Esophagus mucosa (tissue), 1 donor: ENCODE data around the gene TNFRSF8. TPM values are rescaled to one million over a fixed set of nuclear protein-coding genes. Genes with fewer than 3 reads are reported as not detected.

Experiments
- total RNA-seq: library from RNA; stranded (reverse); gene quantifications from one replicate; pipeline ENCODE4 v1.2.4, GENCODE V29; 2023
- donor health status: DM: yes; HTN: yes; CAD: no.

TNFRSF8 gene
- total RNA-seq, 1 donor from 2014 or later, result 0.12 TPM

Other genes starting within 250 kb of the TNFRSF8 start
- not detected for gene NPPA, start 215.5 kb upstream of the TNFRSF8 start, total RNA-seq
- gene NPPB, start 204.4 kb upstream of the TNFRSF8 start, total RNA-seq, result not detected
- gene KIAA2013, start 136.9 kb upstream of the TNFRSF8 start, total RNA-seq, result 26.3 TPM
- 26.5 TPM for gene PLOD1, start 128.6 kb upstream of the TNFRSF8 start, total RNA-seq
- gene MFN2, start 82.9 kb upstream of the TNFRSF8 start, total RNA-seq, result 96.5 TPM
- gene MIIP, start 43.8 kb upstream of the TNFRSF8 start, total RNA-seq, result 15.2 TPM
- gene TNFRSF1B, start 103.7 kb downstream of the TNFRSF8 start, total RNA-seq, result 4.1 TPM
- 69.4 TPM for gene VPS13D, start 166.7 kb downstream of the TNFRSF8 start, total RNA-seq